CD4-positive, alpha-beta T cell treated with Interleukin-6 for 4 hours (primary cell): ENCODE measurements around the gene CD5L.

Experiments
- DNase-seq: peaks from one replicate; pipeline ENCODE4 v3.0.0-alpha.2; 2020; ENCODE audit warnings: mixed read lengths

CD5L gene

GRCh38 chr1:157806431-157807149 is 35.0 kb downstream of the CD5L start:
- DNase-seq, result no peak

GRCh38 chr1:157803851-157804250 is 37.8 kb downstream of the CD5L start:
- no peak for DNase-seq

GRCh38 chr1:157799996-157800395 is 41.6 kb downstream of the CD5L start:
- DNase-seq, result no peak

- DNase-seq, result no peak
Measured at GRCh38 chr1:157798211-157798610, 43.4 kb downstream of the CD5L start.

- DNase-seq, result no peak
Measured at GRCh38 chr1:157785248-157785647, 56.4 kb downstream of the CD5L start.

GRCh38 chr1:157784801-157785200 is 56.8 kb downstream of the CD5L start:
- DNase-seq, result no peak

GRCh38 chr1:157782931-157783330 is 58.7 kb downstream of the CD5L start:
- DNase-seq, result no peak

- no peak for DNase-seq
Measured at GRCh38 chr1:157781048-157781447, 60.6 kb downstream of the CD5L start.
